HG03571 (cell line): ENCODE results near the gene ETAA1.

Experiments
- ATAC-seq: cut with Tn5 transposase; IDR thresholded peaks from one replicate; pipeline ENCODE4 v1.9.1; 2021; ENCODE audit not compliant: unreplicated experiment

ETAA1 gene

GRCh38 chr2:67436221-67436620, 39.1 kb downstream of the ETAA1 start:
- ATAC-seq: no peak

GRCh38 chr2:67437114-67437513, 40.0 kb downstream of the ETAA1 start:
- no peak for ATAC-seq

GRCh38 chr2:67438337-67438736, 41.2 kb downstream of the ETAA1 start:
- no peak for ATAC-seq

- ATAC-seq: no peak
Observed at GRCh38 chr2:67445652-67446268, 48.6 kb downstream of the ETAA1 start.

- ATAC-seq: no peak
Observed at GRCh38 chr2:67446491-67446911, 49.4 kb downstream of the ETAA1 start.

GRCh38 chr2:67448648-67449047, 51.5 kb downstream of the ETAA1 start:
- ATAC-seq: no peak

GRCh38 chr2:67451086-67451832, 54.1 kb downstream of the ETAA1 start:
- ATAC-seq: no peak

GRCh38 chr2:67453310-67453709, 56.2 kb downstream of the ETAA1 start:
- no peak for ATAC-seq

GRCh38 chr2:67455219-67456142, 58.3 kb downstream of the ETAA1 start:
- ATAC-seq: no peak

- ATAC-seq: no peak
Observed at GRCh38 chr2:67456428-67456827, 59.3 kb downstream of the ETAA1 start.

GRCh38 chr2:67457699-67458098, 60.6 kb downstream of the ETAA1 start:
- ATAC-seq: no peak

- ATAC-seq: no peak
Observed at GRCh38 chr2:67459761-67460160, 62.6 kb downstream of the ETAA1 start.
